Cardiac ventricle fibroblast (primary cell): ENCODE measurements around the gene HES6. TPM values are rescaled to one million over a fixed set of nuclear protein-coding genes. Genes with fewer than 3 reads are reported as not detected.

Source experiments
- total RNA-seq: library from RNA; depleted of rRNA; stranded (reverse); fragments of >200 nt; gene quantifications from 2 replicates; pipeline ENCODE4 v1.2.3, GENCODE V29; 2015

Gene HES6
- 0.44 and 1.6 TPM in 2 replicates for total RNA-seq

GRCh38 chr2:238239863-238240756 is at the start of gene HES6:
TSS of gene HES6 (minus strand) at chr2:238240038. CDS start at chr2:238239905, 133 bp downstream.

DNA sequence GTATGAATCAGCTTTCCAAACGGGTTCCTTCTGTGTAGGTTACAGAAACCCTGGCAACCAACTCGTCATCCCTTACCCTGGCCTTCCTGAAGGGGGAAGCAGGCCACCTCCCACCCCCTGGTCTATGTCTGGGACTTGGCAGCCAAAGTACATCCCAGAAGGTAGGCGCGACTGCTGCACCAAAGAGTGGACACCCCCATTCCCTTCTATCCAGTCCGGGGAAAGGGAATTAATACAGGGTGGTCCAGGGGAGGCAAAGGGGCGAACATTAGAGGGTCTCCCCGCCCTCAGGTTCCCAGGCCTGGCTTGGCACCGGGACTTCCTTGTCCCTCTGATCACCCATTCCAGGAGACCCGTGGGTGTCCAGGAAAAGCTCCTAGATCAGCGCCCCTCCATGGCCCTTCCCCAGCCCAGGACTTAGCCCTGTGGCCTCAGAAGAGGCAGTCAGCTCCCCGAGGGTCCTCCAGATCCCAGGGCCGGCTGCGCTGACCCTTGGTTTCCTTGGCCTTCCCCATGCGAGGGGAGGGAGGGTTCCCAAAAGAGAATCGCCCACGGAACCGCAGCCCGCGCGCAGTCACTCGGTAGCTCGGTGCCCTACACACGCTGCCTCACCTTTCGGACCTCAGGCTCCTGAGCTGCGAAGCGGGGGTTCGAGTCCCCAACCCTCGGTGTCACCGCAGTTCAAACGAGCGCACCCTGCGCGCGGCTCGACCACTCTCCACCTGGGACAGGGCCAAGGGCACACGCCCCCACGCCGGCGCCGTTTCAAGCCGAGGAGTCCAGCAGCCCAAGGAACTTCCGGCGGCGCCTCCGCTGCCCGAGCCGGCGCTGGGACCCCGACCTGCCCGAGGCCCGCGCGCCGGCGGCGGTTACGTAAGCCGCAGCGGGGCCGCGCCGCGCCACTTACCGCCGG is 48.2 kb upstream of the HES6 start, which contains the start of gene PER2:
Gene PER2, minus strand, starts transcription at position 874 of the 913 bp plus-strand sequence. CDS start 10,674 bp downstream, outside the sequence.

GRCh38 chr2:238203094-238203972 is 36.5 kb downstream of the HES6 start, which contains the start of gene ILKAP:
TSS of gene ILKAP (minus strand) at chr2:238203695. CDS start at chr2:238203553, 142 bp downstream.

Other genes with a start within 250 kb of the HES6 start
- gene SCLY, start 179.0 kb downstream of the HES6 start, total RNA-seq: 11.0 and 14.9 TPM in 2 replicates
- 1.5 and 2.0 TPM in 2 replicates for gene ESPNL, start 139.7 kb downstream of the HES6 start, total RNA-seq
- gene KLHL30, start 101.4 kb downstream of the HES6 start, total RNA-seq: 0.06 TPM in 1 of 2 replicates, not detected in the other
- 3.9 and 9.2 TPM in 2 replicates for gene ERFE, start 81.1 kb downstream of the HES6 start, total RNA-seq
- gene ILKAP, start 36.3 kb downstream of the HES6 start, total RNA-seq: 15.5 and 16.0 TPM in 2 replicates
- gene PER2, start 48.6 kb upstream of the HES6 start, total RNA-seq: 4.5 and 4.6 TPM in 2 replicates
- gene TRAF3IP1, start 80.5 kb upstream of the HES6 start, total RNA-seq: 4.8 and 8.7 TPM in 2 replicates
- gene ASB1, start 186.9 kb upstream of the HES6 start, total RNA-seq: 9.2 and 17.8 TPM in 2 replicates